Loucy (cell line): ENCODE data around the gene CDH4.

Experiments
- H2AFZ ChIP-seq: fragments of 200-600 bp; sonication (generic); 2 replicates; pipeline ENCODE4 v1.6.0; 2016; ENCODE audit warnings: antibody characterized with exemption, mild to moderate bottlenecking, low read length, moderate library complexity
- H3F3A ChIP-seq: fragments of 200-600 bp; 2 replicates; pipeline ENCODE4 v1.6.0; 2016; ENCODE audit warnings: antibody characterized with exemption, low read depth, mild to moderate bottlenecking
- H3K27me3 ChIP-seq: fragments of 200-600 bp; sonication (generic); 2 replicates; pipeline ENCODE4 v1.6.1; 2014; ENCODE audit warnings: low read length, mild to moderate bottlenecking; ENCODE audit not compliant: insufficient read depth, poor library complexity, severe bottlenecking
- H3K36me3 ChIP-seq: fragments of 200-600 bp; sonication (generic); 2 replicates; pipeline ENCODE4 v1.6.1; 2016; ENCODE audit warnings: low read length; ENCODE audit not compliant: insufficient read depth
- H3K4me1 ChIP-seq: fragments of 200-600 bp; sonication (generic); 2 replicates; pipeline ENCODE4 v1.5.1; 2014; ENCODE audit warnings: low read length, mild to moderate bottlenecking; ENCODE audit not compliant: insufficient read depth, poor library complexity, severe bottlenecking
- H3K4me2 ChIP-seq: fragments of 200-600 bp; sonication (generic); 2 replicates; pipeline ENCODE4 v1.6.0; 2014; ENCODE audit warnings: antibody characterized with exemption, low read length, low read depth, mild to moderate bottlenecking; ENCODE audit not compliant: poor library complexity, severe bottlenecking
- H3K4me3 ChIP-seq: fragments of 200-600 bp; sonication (generic); 2 replicates; pipeline ENCODE4 v1.5.1; 2014; ENCODE audit warnings: low read length, mild to moderate bottlenecking, mixed read lengths; ENCODE audit not compliant: poor library complexity, severe bottlenecking
- H3K79me2 ChIP-seq: fragments of 200-600 bp; sonication (generic); 2 replicates; pipeline ENCODE4 v1.6.1; 2014; ENCODE audit warnings: low read length; ENCODE audit not compliant: insufficient read depth
- H3K9ac ChIP-seq: fragments of 200-600 bp; sonication (generic); 2 replicates; pipeline ENCODE4 v1.6.0; 2014; ENCODE audit warnings: mild to moderate bottlenecking, low read depth, low read length, moderate library complexity; ENCODE audit not compliant: poor library complexity, severe bottlenecking
- H3K9me2 ChIP-seq: fragments of 200-600 bp; sonication (generic); replicated peaks from 2 replicates; pipeline ENCODE4 v1.6.1; 2016; ENCODE audit warnings: low read depth, low read length, mixed read lengths
- H3K9me3 ChIP-seq: fragments of 200-600 bp; sonication (generic); 2 replicates; pipeline ENCODE4 v1.6.1; 2014; ENCODE audit warnings: mild to moderate bottlenecking, antibody characterized with exemption, low read length, low read depth; ENCODE audit not compliant: insufficient read depth
- H4K20me1 ChIP-seq: fragments of 200-600 bp; sonication (generic); 2 replicates; pipeline ENCODE4 v1.6.0; 2014; ENCODE audit warnings: antibody characterized with exemption, low read length, mild to moderate bottlenecking; ENCODE audit not compliant: insufficient read depth, poor library complexity, severe bottlenecking
- CTCF ChIP-seq: fragments of 200-600 bp; sonication (generic); conservative IDR thresholded peaks from 2 replicates; pipeline ENCODE4 v1.5.1; 2014; ENCODE audit warnings: mild to moderate bottlenecking, antibody characterized with exemption, low read length
- EZH2phosphoT487 ChIP-seq: fragments of 200-600 bp; IDR thresholded peaks from 2 replicates; pipeline ENCODE4 v1.6.1; 2018; ENCODE audit warnings: antibody characterized with exemption, mild to moderate bottlenecking, moderate library complexity, borderline replicate concordance

The CDH4 gene

GRCh38 chr20:61965606-61966491 lies 713.8 kb downstream of the CDH4 start:
- H3K9me2 ChIP-seq: no peaks in the 10 kb centered on the region
- no peaks in the 10 kb centered on the region for H4K20me1 ChIP-seq
- no peak overlapping the region for H3K9ac ChIP-seq
- H3K36me3 ChIP-seq: no peaks in the 10 kb centered on the region
- H3K27me3 ChIP-seq: no peaks in the 10 kb centered on the region
- H3K4me1 ChIP-seq: no peaks in the 10 kb centered on the region
- no peaks in the 10 kb centered on the region for H3K9me3 ChIP-seq
- no peak overlapping the region for H2AFZ ChIP-seq
- no peaks in the 10 kb centered on the region for H3K79me2 ChIP-seq
- H3K4me3 ChIP-seq: no peak overlapping the region
- no peak overlapping the region for H3K4me2 ChIP-seq
- H3F3A ChIP-seq: no peaks in the 10 kb centered on the region
- 0 out of 2 replicates have a peak, but pooled peaks have one; percentile 11 for TF ChIP-seq CTCF
- TF ChIP-seq EZH2phosphoT487: no peak

DNA sequence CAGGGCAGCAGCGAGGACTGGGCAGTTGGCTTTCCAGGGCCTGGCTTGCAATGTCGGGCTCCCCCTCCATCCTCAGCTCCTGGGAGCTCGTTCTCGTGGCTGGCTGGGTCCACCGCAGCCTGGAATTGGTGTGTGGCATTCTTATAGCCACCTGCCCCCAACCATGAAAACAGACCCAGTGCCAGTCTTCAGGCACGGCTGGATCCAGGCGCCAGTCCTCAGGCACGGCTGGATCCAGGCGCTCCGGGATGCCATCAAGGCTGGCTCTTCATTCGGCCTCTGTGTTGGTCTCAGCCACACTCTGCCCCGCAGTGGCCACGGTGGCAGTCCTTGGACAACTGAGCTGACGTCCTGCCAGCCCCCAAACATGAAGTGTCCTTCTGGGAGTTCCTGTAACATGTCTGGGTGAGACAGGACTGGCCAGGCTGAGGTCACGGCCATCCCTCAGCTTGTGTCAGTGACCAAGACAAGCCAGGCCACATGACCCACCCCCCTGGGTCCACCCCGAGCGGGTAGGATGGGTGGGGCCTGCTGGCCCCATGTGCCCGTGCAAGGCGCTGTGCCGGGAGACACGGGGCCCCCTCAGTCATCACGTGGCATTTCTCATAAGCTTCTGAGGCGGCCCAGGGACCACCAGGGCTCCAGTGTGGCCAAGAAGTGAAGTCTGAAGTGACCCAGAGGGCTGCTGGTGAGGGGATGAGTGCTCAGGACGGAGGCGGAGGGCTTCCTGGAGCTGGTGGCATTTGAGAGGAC lies 714.6 kb downstream of the CDH4 start:
- Histone ChIP-seq H2AFZ (no peak overlapping the region), H3K4me2 (no peak overlapping the region), H3K9ac (no peak overlapping the region), H3F3A (no peaks in the 10 kb centered on the region), H3K4me3 (no peak overlapping the region), H3K79me2 (no peaks in the 10 kb centered on the region), H3K27me3 (no peaks in the 10 kb centered on the region), H3K4me1 (no peaks in the 10 kb centered on the region), H3K36me3 (0 out of 2 replicates have a peak, but pooled peaks cover under 1% of the 10 kb centered on the region), H4K20me1 (no peaks in the 10 kb centered on the region), H3K9me2 (no peaks in the 10 kb centered on the region), H3K9me3 (no peaks in the 10 kb centered on the region)
- no peak for TF ChIP-seq EZH2phosphoT487
- no peak for TF ChIP-seq CTCF

DNA sequence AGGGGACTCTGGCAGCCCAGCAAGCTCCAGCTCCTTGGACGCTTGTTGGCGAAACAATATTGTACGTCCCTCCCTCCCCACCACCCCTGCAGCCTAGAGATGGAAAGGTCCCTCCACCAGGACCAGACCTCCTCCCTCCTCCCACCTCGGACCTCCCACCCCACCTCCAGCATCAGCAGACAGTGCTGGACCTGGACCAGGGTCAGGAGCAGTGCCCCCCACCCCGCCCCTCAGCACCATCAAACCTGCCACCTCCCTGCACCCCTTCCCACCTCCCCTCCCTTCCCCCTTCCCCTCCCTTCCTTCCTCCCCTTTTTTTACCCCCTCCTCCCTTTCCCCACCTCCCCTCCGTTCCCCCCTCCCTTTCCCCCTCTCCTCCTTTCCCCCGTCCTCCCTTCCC lies 715.2 kb downstream of the CDH4 start:
- Histone ChIP-seq H3K9me3 (no peaks in the 10 kb centered on the region), H3K4me1 (no peaks in the 10 kb centered on the region), H3K4me2 (no peak overlapping the region), H2AFZ (no peak overlapping the region), H3K79me2 (no peaks in the 10 kb centered on the region), H4K20me1 (no peaks in the 10 kb centered on the region), H3K9ac (no peak overlapping the region), H3K36me3 (peaks cover 7% of the 10 kb centered on the region), H3K27me3 (no peaks in the 10 kb centered on the region), H3F3A (no peaks in the 10 kb centered on the region), H3K4me3 (no peak overlapping the region), H3K9me2 (no peaks in the 10 kb centered on the region)
- TF ChIP-seq CTCF: no peak
- TF ChIP-seq EZH2phosphoT487: no peak
